ENCODE data around the gene CTDSP2. TPM values are rescaled to one million over a fixed set of nuclear protein-coding genes. Genes with fewer than 3 reads are reported as not detected.

The CTDSP2 gene
- total and polyA plus RNA-seq, 2 of the 8 experiments (the other 6 are each of a cell fraction or from before 2014, with no cell fraction given) = 71.3 to 91.7 TPM

- Histone ChIP-seq H3K14ac (ENCODE audit: insufficient read length) (no peak overlapping the region), H2BK20ac (ENCODE audit: low read length) (peak overlapping the region; percentile 80; the same call in 1 of the 2 replicates), H3K79me1 (ENCODE audit: low read depth, low read length) (no peaks in the 10 kb centered on the region), H2BK12ac (ENCODE audit: low read depth, low read length) (peak overlapping the region; percentile 63; the same call in 1 of the 2 replicates), H3K27me3 (replicated peaks in 1 of 4; ENCODE audit: control insufficient read depth in 3 of 4, extremely low read depth in 1 of 4, insufficient read depth in 3 of 4, low read length in 3 of 4) (peaks cover 0 to 10% (median 8%) of the 10 kb centered on the region in 4 experiments; a peak in 4 of 7 replicates), H3K18ac (ENCODE audit: extremely low read depth, low read length) (peak overlapping the region; percentile 60), H3K23ac (ENCODE audit: insufficient read length) (no peak overlapping the region), H2BK120ac (replicated peaks; ENCODE audit: low read depth, low read length) (no peak overlapping the region), H3K9me3 (ENCODE audit: insufficient read depth in 2 of 2, low read depth in 1 of 2, low read length in 1 of 2) (no peaks in the 10 kb centered on the region), H4K91ac (replicated peaks; ENCODE audit: insufficient read length, low read length) (peak overlapping the region; percentile 76), H3K9ac (replicated peaks in 1 of 4; ENCODE audit: extremely low read depth in 1 of 4, low read depth in 3 of 4, low read length in 3 of 4) (peak overlapping the region in 1 of 4 experiments; percentile 21; a peak in 1 of 7 replicates), H3K4ac (replicated peaks; ENCODE audit: insufficient read length, low read depth, low read length) (no peak overlapping the region), H3K56ac (replicated peaks; ENCODE audit: insufficient read length, low read depth, low read length) (peak overlapping the region; percentile 33), H4K5ac (ENCODE audit: insufficient read length, low read depth, low read length) (no peak overlapping the region), H2AFZ (ENCODE audit: low read length) (no peak overlapping the region), H3K4me1 (replicated peaks in 1 of 4; ENCODE audit: control insufficient read depth in 3 of 4, insufficient read depth in 4 of 4, low read length in 3 of 4) (peaks cover 12 to 28% (median 19%) of the 10 kb centered on the region in 4 experiments), H3K23me2 (ENCODE audit: low read depth, low read length) (peaks cover 4% of the 10 kb centered on the region; the same call in 1 of the 2 replicates), H3K4me3 (ENCODE audit: extremely low read depth in 1 of 4, insufficient read depth in 2 of 4, low read depth in 3 of 4, low read length in 4 of 4) (peak overlapping the region; percentile 24 to 64 (median 54); a peak in 7 of 8 replicates), H3K27ac (ENCODE audit: low read depth, low read length) (no peak overlapping the region), H4K20me1 (replicated peaks in 1 of 2; ENCODE audit: control insufficient read depth in 1 of 2, insufficient read depth in 2 of 2, low read length in 2 of 2) (no peaks in the 10 kb centered on the region), H3K36me3 (ENCODE audit: control insufficient read depth in 2 of 4, insufficient read depth in 4 of 4, low read length in 3 of 4) (no peaks in the 10 kb centered on the region), H2AK5ac (ENCODE audit: low read depth, low read length) (0 out of 2 replicates have a peak overlapping the region, but pooled peaks have one; percentile 65), H4K8ac (ENCODE audit: extremely low read depth, insufficient read depth, low read length) (peak overlapping the region; percentile 76; the same call in 1 of the 2 replicates), H3K4me2 (ENCODE audit: insufficient read depth in 1 of 2, low read depth in 2 of 2, low read length in 2 of 2) (peak overlapping the region; percentile 68 to 75), H3K79me2 (ENCODE audit: control insufficient read depth in 1 of 2, insufficient read depth in 2 of 2, low read length in 2 of 2) (no peaks in the 10 kb centered on the region), H2BK5ac (ENCODE audit: low read depth, low read length) (no peak overlapping the region), H2BK15ac (ENCODE audit: low read length) (peak overlapping the region; percentile 65; the same call in 1 of the 2 replicates)
- TF ChIP-seq CTBP2 (IDR thresholded peaks at IDR 0.05; ENCODE audit: borderline replicate concordance, insufficient read depth, insufficient read length, low read length) (no peak), SP4 (IDR thresholded peaks at IDR 0.05; ENCODE audit: low read length) (no peak), ATF2 (IDR thresholded peaks at IDR 0.05; ENCODE audit: low read length) (no peak), CHD1 (IDR thresholded peaks at IDR 0.05; ENCODE audit: low read depth, low read length) (no peak), TAF1 (IDR thresholded peaks at IDR 0.05; ENCODE audit: low read depth, low read length) (no peak), PHF8 (conservative IDR thresholded peaks at IDR 0.05; ENCODE audit: low read depth, low read length) (no peak)
- TF ChIP-seq, protein P1, sequence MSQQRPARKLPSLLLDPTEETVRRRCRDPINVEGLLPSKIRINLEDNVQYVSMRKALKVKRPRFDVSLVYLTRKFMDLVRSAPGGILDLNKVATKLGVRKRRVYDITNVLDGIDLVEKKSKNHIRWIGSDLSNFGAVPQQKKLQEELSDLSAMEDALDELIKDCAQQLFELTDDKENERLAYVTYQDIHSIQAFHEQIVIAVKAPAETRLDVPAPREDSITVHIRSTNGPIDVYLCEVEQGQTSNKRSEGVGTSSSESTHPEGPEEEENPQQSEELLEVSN (IDR thresholded peaks at IDR 0.05) = no peak
- WGBS, 2 experiments (ENCODE audit: extremely low coverage in 1 of 2, insufficient coverage in 1 of 2, insufficient read length in 1 of 2, insufficient replicate concordance in 2 of 2, low coverage in 1 of 2, low lambda C conversion rate in 2 of 2, missing lambda C conversion rate in 1 of 2) = 47% methylated on average over 6 of the region's 6 CpGs; no CpG with 5 or more reads in 1 of the 2 experiments
- DNase-seq (ENCODE audit: low read depth in 1 of 2, low spot score in 2 of 2) (no peak), FAIRE-seq (no peak)
- ChIA-PET POLR2A (ENCODE audit: partially characterized antibody) (interaction anchor here (0.7 to 8.6 kb wide), 9 partner anchors 8 to 1425 kb away, joined by 3 to 181 read pairs (median 10); partner anchors contain the start of gene CTDSP2), CTCF (ENCODE audit: partially characterized antibody) (interaction anchor here (0.6 to 8.7 kb wide), 20 partner anchors 8 to 908 kb away, joined by 3 to 119 read pairs (median 14); partner anchors contain the start of genes CTDSP2 and CYP27B1)
These were observed 49.5 kb upstream of the CTDSP2 start for GRCh38 chr12:57896115-57896433.

All from H1 (cell line).